GM21528 (cell line): ENCODE measurements around the gene STAC3.

ENCODE experiments used
- ATAC-seq: cut with Tn5 transposase; IDR thresholded peaks from one replicate; pipeline ENCODE4 v1.9.1; 2021; ENCODE audit warnings: mild to moderate bottlenecking, moderate library complexity; ENCODE audit not compliant: unreplicated experiment, low FRiP score

Gene STAC3

GRCh38 chr12:57236925-57237595, 13.9 kb downstream of the STAC3 start:
- no peak for ATAC-seq

- ATAC-seq, result no peak
These were observed 14.6 kb downstream of the STAC3 start for GRCh38 chr12:57236201-57236924.

- ATAC-seq, result no peak
These were observed 15.3 kb downstream of the STAC3 start for GRCh38 chr12:57235728-57236131.

GRCh38 chr12:57235017-57235727, 15.8 kb downstream of the STAC3 start:
- ATAC-seq, result no peak

- ATAC-seq, result no peak
These were observed 16.4 kb downstream of the STAC3 start for GRCh38 chr12:57234571-57235016.

- ATAC-seq, result no peak
These were observed 16.8 kb downstream of the STAC3 start for GRCh38 chr12:57234233-57234570.

GRCh38 chr12:57233357-57234232, 17.4 kb downstream of the STAC3 start:
- ATAC-seq, result no peak

- no peak for ATAC-seq
These were observed 18.7 kb downstream of the STAC3 start for GRCh38 chr12:57232156-57232756.

GRCh38 chr12:57231276-57232021, 19.5 kb downstream of the STAC3 start:
- ATAC-seq, result no peak

GRCh38 chr12:57230381-57231155, 20.4 kb downstream of the STAC3 start:
- no peak for ATAC-seq

GRCh38 chr12:57229634-57230380, 21.2 kb downstream of the STAC3 start, which contains the start of gene SHMT2:
SHMT2 (plus strand) TSS chr12:57229711; CDS start chr12:57229779, 68 bp downstream.
- peak; percentile 63 for ATAC-seq

- no peak for ATAC-seq
These were observed 21.8 kb downstream of the STAC3 start for GRCh38 chr12:57229046-57229633.

GRCh38 chr12:57227315-57228115, 23.5 kb downstream of the STAC3 start:
- ATAC-seq, result no peak

GRCh38 chr12:57226588-57227314, 24.2 kb downstream of the STAC3 start:
- no peak for ATAC-seq

GRCh38 chr12:57225680-57226210, 25.2 kb downstream of the STAC3 start:
- no peak for ATAC-seq
